PFSK-1 (cell line): ENCODE measurements around the gene ANKRD24.

ENCODE experiments used
- FOXP2 ChIP-seq: optimal IDR thresholded peaks from 2 replicates; pipeline ENCODE3; 2011; ENCODE audit warnings: borderline replicate concordance, control low read depth, inconsistent platforms; ENCODE audit not compliant: insufficient read depth; ENCODE audit errors: extremely low read length, extremely low read depth
- POLR2AphosphoS5 ChIP-seq: IDR thresholded peaks from 2 replicates; pipeline ENCODE4 v1.6.1; 2012; ENCODE audit warnings: low read depth, mild to moderate bottlenecking, control low read depth, low read length, moderate library complexity
- REST ChIP-seq, 2 experiments: IDR thresholded peaks; 2 replicates each; pipeline versions ENCODE4 v1.6.1 to v1.8.0; 2011 to 2012; ENCODE audit warnings: low read depth in 2 of 2, low read length in 2 of 2, control low read depth in 1 of 2, inconsistent platforms in 1 of 2, mild to moderate bottlenecking in 1 of 2, moderate library complexity in 1 of 2; ENCODE audit not compliant: insufficient read depth in 1 of 2
- SIN3A ChIP-seq: IDR thresholded peaks from 2 replicates; pipeline ENCODE4 v1.6.1; 2012; ENCODE audit warnings: mild to moderate bottlenecking, low read length, moderate library complexity, borderline replicate concordance; ENCODE audit not compliant: insufficient read depth
- TAF1 ChIP-seq: IDR thresholded peaks from 2 replicates; pipeline ENCODE4 v1.6.1; 2012; ENCODE audit warnings: low read length, control low read depth, borderline replicate concordance; ENCODE audit not compliant: insufficient read depth

- TF ChIP-seq POLR2AphosphoS5 (no peak), REST (IDR thresholded peaks at IDR 0.05; ENCODE audit: insufficient read depth in 1 of 2, low read depth in 2 of 2, low read length in 2 of 2) (no peak), SIN3A (no peak), TAF1 (no peak), FOXP2 (no peak)
These were observed 51.8 kb downstream of the ANKRD24 start for GRCh38 chr19:4234142-4234861.
